Measurements from ENCODE around the gene CLDN5. TPM values are rescaled to one million over a fixed set of nuclear protein-coding genes. Genes with fewer than 3 reads are reported as not detected.

The CLDN5 gene
- total and polyA plus RNA-seq, 2 of the 4 experiments (the other 2 are of a cell fraction), result 0.18 to 0.21 TPM

GRCh38 chr22:19553201-19553600 lies 29.0 kb upstream of the CLDN5 start:
- Histone ChIP-seq H2AK9ac (replicated peaks; ENCODE audit: low read depth, low read length, poor library complexity) (no peak overlapping the region), H4K91ac (ENCODE audit: insufficient read depth, low read depth, low read length) (no peak overlapping the region), H4K5ac (ENCODE audit: low read depth, low read length) (no peak overlapping the region), H3K4me2 (ENCODE audit: low read depth, low read length) (no peak overlapping the region), H2AFZ (replicated peaks; ENCODE audit: low read length, poor library complexity) (no peak overlapping the region), H3K36me3 (ENCODE audit: control insufficient read depth, insufficient read depth, low read length) (no peaks in the 10 kb centered on the region), H2AK5ac (ENCODE audit: low read depth, low read length) (no peak overlapping the region), H3K27ac (ENCODE audit: insufficient read depth, low read length) (no peak overlapping the region), H3K4ac (ENCODE audit: low read depth, low read length) (no peak overlapping the region), H3K4me3 (ENCODE audit: insufficient read depth, low read depth, low read length) (no peak overlapping the region), H3K27me3 (ENCODE audit: control insufficient read depth, insufficient read depth, low read length) (peaks cover 6% of the 10 kb centered on the region; the same call in 1 of the 2 replicates), H3K9me3 (ENCODE audit: control insufficient read depth, insufficient read depth, low read length) (peaks cover 2% of the 10 kb centered on the region; the same call in 1 of the 2 replicates), H3K56ac (ENCODE audit: extremely low read depth, insufficient read depth, low read length) (no peak overlapping the region), H2BK120ac (ENCODE audit: low read depth, low read length) (no peak overlapping the region), H3K4me1 (ENCODE audit: control insufficient read depth, insufficient read depth, low read length) (peaks cover 2% of the 10 kb centered on the region; the same call in 1 of the 2 replicates), H3K79me1 (ENCODE audit: low read depth in 1 of 2, low read length in 2 of 2) (no peaks in the 10 kb centered on the region), H4K20me1 (ENCODE audit: insufficient read depth, low read length) (no peaks in the 10 kb centered on the region), H3K18ac (ENCODE audit: low read depth, low read length) (no peak overlapping the region), H2BK15ac (ENCODE audit: low read depth, low read length) (no peak overlapping the region), H2BK5ac (ENCODE audit: low read depth, low read length, poor library complexity, severe bottlenecking) (no peak overlapping the region), H3K23ac (ENCODE audit: low read depth, low read length) (no peak overlapping the region), H3K9ac (ENCODE audit: low read depth, low read length) (no peak overlapping the region), H2BK20ac (ENCODE audit: low read depth, low read length) (no peak overlapping the region), H3K14ac (replicated peaks; ENCODE audit: low read depth, low read length) (no peak overlapping the region), H3K9me1 (ENCODE audit: insufficient read depth, low read length) (peaks cover 4% of the 10 kb centered on the region; the same call in 1 of the 2 replicates), H4K8ac (ENCODE audit: low read depth in 2 of 2, low read length in 2 of 2) (no peak overlapping the region)
- CTCF ChIA-PET, result interaction anchor here (0.7 kb wide), 1 partner anchor 13 kb away, joined by 4 read pairs; no protein-coding TSS in a partner anchor
- TF ChIP-seq MAFK (IDR thresholded peaks at IDR 0.05; ENCODE audit: low read depth, low read length) (no peak), POLR2A (IDR thresholded peaks at IDR 0.05; ENCODE audit: low read depth, low read length) (no peak), RFX5 (IDR thresholded peaks at IDR 0.05; ENCODE audit: low read depth, low read length) (no peak), USF2 (IDR thresholded peaks at IDR 0.05; ENCODE audit: low read depth, low read length) (no peak), RCOR1 (IDR thresholded peaks at IDR 0.05; ENCODE audit: insufficient replicate concordance, low read length) (no peak), MXI1 (IDR thresholded peaks at IDR 0.05; ENCODE audit: borderline replicate concordance, low read depth, low read length) (no peak), NFE2L2 (IDR thresholded peaks at IDR 0.05; ENCODE audit: low read depth, low read length) (no peak), CTCF (conservative IDR thresholded peaks at IDR 0.05; ENCODE audit: low read depth, low read length) (no peak), CEBPB (IDR thresholded peaks at IDR 0.05; ENCODE audit: low read depth, low read length) (no peak), BHLHE40 (IDR thresholded peaks at IDR 0.05; ENCODE audit: low read depth, low read length) (no peak), RAD21 (IDR thresholded peaks at IDR 0.05; ENCODE audit: low read length) (no peak), MAZ (IDR thresholded peaks at IDR 0.05; ENCODE audit: borderline replicate concordance, low read depth, low read length) (no peak), SMC3 (IDR thresholded peaks at IDR 0.05; ENCODE audit: low read depth, low read length) (no peak), FOS (IDR thresholded peaks at IDR 0.05; ENCODE audit: low read depth, low read length) (no peak), ELK1 (IDR thresholded peaks at IDR 0.05; ENCODE audit: borderline replicate concordance, low read depth, low read length) (no peak), CHD1 (IDR thresholded peaks at IDR 0.05; ENCODE audit: low read depth, low read length) (no peak)
- ATAC-seq (ENCODE audit: low read depth), result no peak
- POLR2A ChIA-PET (ENCODE audit: unreplicated experiment), result no interaction called here
- no TSS peak for BruUV-seq (replicated peaks)
- DNase-seq, result no peak
- intact Hi-C loops (cut with micrococcal nuclease) (no loop called here), in situ Hi-C loops (cut with MboI; ENCODE audit: low sequenced_read_pairs) (no loop called here), dilution Hi-C loops (cut with HindIII; ENCODE audit: low sequenced_read_pairs, unreplicated experiment) (no loop called here)
- no CpG with 5 or more reads among the region's 2 CpGs for WGBS, 2 experiments (ENCODE audit: extremely low coverage in 2 of 2, insufficient read length in 1 of 2)
